ENCODE results near the gene AK9. TPM values are rescaled to one million over a fixed set of nuclear protein-coding genes. Genes with fewer than 3 reads are reported as not detected.

AK9 gene
- total and polyA plus RNA-seq, 9 of the 15 experiments (the other 6 are each of a cell fraction or from before 2014, with no cell fraction given) = 0.59 to 1.9 (median 1.2) TPM

- TF ChIP-seq KDM5B (IDR thresholded peaks at IDR 0.05; ENCODE audit: insufficient replicate concordance, low read depth, low read length) = no peak
- TF ChIP-seq, protein P1, sequence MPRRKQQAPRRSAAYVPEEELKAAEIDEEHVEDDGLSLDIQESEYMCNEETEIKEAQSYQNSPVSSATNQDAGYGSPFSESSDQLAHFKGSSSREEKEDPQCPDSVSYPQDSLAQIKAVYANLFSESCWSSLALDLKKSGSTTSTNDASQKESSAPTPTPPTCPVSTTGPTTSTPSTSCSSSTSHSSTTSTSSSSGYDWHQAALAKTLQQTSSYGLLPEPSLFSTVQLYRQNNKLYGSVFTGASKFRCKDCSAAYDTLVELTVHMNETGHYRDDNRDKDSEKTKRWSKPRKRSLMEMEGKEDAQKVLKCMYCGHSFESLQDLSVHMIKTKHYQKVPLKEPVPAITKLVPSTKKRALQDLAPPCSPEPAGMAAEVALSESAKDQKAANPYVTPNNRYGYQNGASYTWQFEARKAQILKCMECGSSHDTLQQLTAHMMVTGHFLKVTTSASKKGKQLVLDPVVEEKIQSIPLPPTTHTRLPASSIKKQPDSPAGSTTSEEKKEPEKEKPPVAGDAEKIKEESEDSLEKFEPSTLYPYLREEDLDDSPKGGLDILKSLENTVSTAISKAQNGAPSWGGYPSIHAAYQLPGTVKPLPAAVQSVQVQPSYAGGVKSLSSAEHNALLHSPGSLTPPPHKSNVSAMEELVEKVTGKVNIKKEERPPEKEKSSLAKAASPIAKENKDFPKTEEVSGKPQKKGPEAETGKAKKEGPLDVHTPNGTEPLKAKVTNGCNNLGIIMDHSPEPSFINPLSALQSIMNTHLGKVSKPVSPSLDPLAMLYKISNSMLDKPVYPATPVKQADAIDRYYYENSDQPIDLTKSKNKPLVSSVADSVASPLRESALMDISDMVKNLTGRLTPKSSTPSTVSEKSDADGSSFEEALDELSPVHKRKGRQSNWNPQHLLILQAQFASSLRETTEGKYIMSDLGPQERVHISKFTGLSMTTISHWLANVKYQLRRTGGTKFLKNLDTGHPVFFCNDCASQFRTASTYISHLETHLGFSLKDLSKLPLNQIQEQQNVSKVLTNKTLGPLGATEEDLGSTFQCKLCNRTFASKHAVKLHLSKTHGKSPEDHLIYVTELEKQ (CRISPR knock-in tag; IDR thresholded peaks at IDR 0.05) = no peak
- TF ChIP-seq NFE2L1 (tag; IDR thresholded peaks at IDR 0.05; ENCODE audit: borderline replicate concordance, low read depth) = no peak
- no peak for TF ChIP-seq BDP1 (IDR thresholded peaks at IDR 0.05; ENCODE audit: insufficient read depth, insufficient read length)
- peak; percentile 54; the same call in 1 of the 2 replicates for TF ChIP-seq ZKSCAN8 (CRISPR knock-in tag; IDR thresholded peaks at IDR 0.05)
- TF ChIP-seq HDAC3 (IDR thresholded peaks at IDR 0.05; ENCODE audit: borderline replicate concordance, partially characterized antibody) = no peak
- no peak for TF ChIP-seq TCF7L2 (IDR thresholded peaks at IDR 0.05; ENCODE audit: low read depth, low read length)
- no peak for TF ChIP-seq U2AF2 (optimal IDR thresholded peaks at IDR 0.05; ENCODE audit: low read depth, low read length)
- TF ChIP-seq VEZF1 (CRISPR knock-in tag; IDR thresholded peaks at IDR 0.05) = no peak
- TF ChIP-seq L3MBTL2 (IDR thresholded peaks at IDR 0.05) = peak; percentile 39; the same call in 1 of the 2 replicates
- no peak for TF ChIP-seq MLLT1 (IDR thresholded peaks at IDR 0.05)
- peak; percentile 89 for TF ChIP-seq C11orf30 (IDR thresholded peaks at IDR 0.05; ENCODE audit: low read depth)
- TF ChIP-seq, protein P2, sequence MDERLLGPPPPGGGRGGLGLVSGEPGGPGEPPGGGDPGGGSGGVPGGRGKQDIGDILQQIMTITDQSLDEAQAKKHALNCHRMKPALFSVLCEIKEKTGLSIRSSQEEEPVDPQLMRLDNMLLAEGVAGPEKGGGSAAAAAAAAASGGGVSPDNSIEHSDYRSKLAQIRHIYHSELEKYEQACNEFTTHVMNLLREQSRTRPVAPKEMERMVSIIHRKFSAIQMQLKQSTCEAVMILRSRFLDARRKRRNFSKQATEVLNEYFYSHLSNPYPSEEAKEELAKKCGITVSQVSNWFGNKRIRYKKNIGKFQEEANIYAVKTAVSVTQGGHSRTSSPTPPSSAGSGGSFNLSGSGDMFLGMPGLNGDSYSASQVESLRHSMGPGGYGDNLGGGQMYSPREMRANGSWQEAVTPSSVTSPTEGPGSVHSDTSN (CRISPR knock-in tag; IDR thresholded peaks at IDR 0.05; ENCODE audit: low read depth) = no peak
- TF ChIP-seq, protein P2 (tag; conservative IDR thresholded peaks at IDR 0.05; ENCODE audit: low read depth) = no peak
- TF ChIP-seq HOMEZ (CRISPR knock-in tag; IDR thresholded peaks at IDR 0.05) = no peak
- no peak for TF ChIP-seq ELF1 (tag; IDR thresholded peaks at IDR 0.05)
Observed at GRCh38 chr6:109491207-109491938, 199.6 kb downstream of the AK9 start (continued).

Data from K562 (cell line).